GM20431 (cell line): ENCODE data around the gene C3orf18.

Source experiments
- in situ Hi-C: fragments of 300-500 bp; cut with MseI, MboI; formaldehyde crosslinking; loops from one replicate; pipeline ENCODE4 v1.15.0; 2020; ENCODE audit warnings: low sequenced_read_pairs; ENCODE audit not compliant: unreplicated experiment

The C3orf18 gene

GRCh38 chr3:50584391-50584790 is 16.8 kb upstream of the C3orf18 start:
- in situ Hi-C loops = no loop called here

GRCh38 chr3:50583897-50584296 is 16.4 kb upstream of the C3orf18 start:
- in situ Hi-C loops = no loop called here

- in situ Hi-C loops = no loop called here
Observed at GRCh38 chr3:50582083-50582482, 14.5 kb upstream of the C3orf18 start.

- in situ Hi-C loops = no loop called here
Observed at GRCh38 chr3:50581459-50581842, 13.9 kb upstream of the C3orf18 start.

GRCh38 chr3:50580683-50581458 is 13.3 kb upstream of the C3orf18 start:
- in situ Hi-C loops = no loop called here

GRCh38 chr3:50577348-50577747 is 9.8 kb upstream of the C3orf18 start:
- in situ Hi-C loops = no loop called here

- in situ Hi-C loops = no loop called here
Observed at GRCh38 chr3:50575372-50575771, 7.8 kb upstream of the C3orf18 start.

- in situ Hi-C loops = no loop called here
Observed at GRCh38 chr3:50574444-50574831, 6.9 kb upstream of the C3orf18 start.

GRCh38 chr3:50573566-50574443 is 6.3 kb upstream of the C3orf18 start:
- in situ Hi-C loops = no loop called here

- in situ Hi-C loops = no loop called here
Observed at GRCh38 chr3:50572801-50573371, 5.3 kb upstream of the C3orf18 start.

- in situ Hi-C loops = no loop called here
Observed at GRCh38 chr3:50572158-50572557, 4.6 kb upstream of the C3orf18 start.

- in situ Hi-C loops = no loop called here
Observed at GRCh38 chr3:50571486-50571885, 3.9 kb upstream of the C3orf18 start.

GRCh38 chr3:50570508-50571279 is 3.1 kb upstream of the C3orf18 start:
- in situ Hi-C loops = no loop called here

GRCh38 chr3:50568947-50569749 is 1.6 kb upstream of the C3orf18 start, which contains the start of gene HEMK1:
TSS of gene HEMK1 (plus strand) at chr3:50569522. CDS start at chr3:50571105, 1,583 bp downstream.
- in situ Hi-C loops = no loop called here

GRCh38 chr3:50567011-50567385 is 549 bp downstream of the C3orf18 start:
- in situ Hi-C loops = no loop called here

- in situ Hi-C loops = no loop called here
Observed at GRCh38 chr3:50564321-50564720, 3.2 kb downstream of the C3orf18 start.

GRCh38 chr3:50563867-50564266 is 3.7 kb downstream of the C3orf18 start:
- in situ Hi-C loops = no loop called here

GRCh38 chr3:50562861-50563260 is 4.7 kb downstream of the C3orf18 start:
- in situ Hi-C loops = no loop called here

- in situ Hi-C loops = no loop called here
Observed at GRCh38 chr3:50559702-50560101, 7.8 kb downstream of the C3orf18 start.
